Renal pelvis (tissue), 12 donors: ENCODE measurements around the gene BCORL1. TPM values are rescaled to one million over a fixed set of nuclear protein-coding genes. Genes with fewer than 3 reads are reported as not detected.

Experiments used
- DNase-seq: peaks from one replicate; pipeline ENCODE4 v3.0.0-alpha.2; 2013
- long read RNA-seq, 16 experiments: transcript quantifications; one replicate each; lab custom pipeline, GENCODE V29; 2026
- polyA plus RNA-seq, 3 donors: library from polyadenylated mRNA; unstranded; fragments of 120-200 nt; gene quantifications; one replicate each; pipeline ENCODE4 v1.2.1, GENCODE V29; 2013; ENCODE audit not compliant: insufficient read length in 3 of 3

The BCORL1 gene, protein sequence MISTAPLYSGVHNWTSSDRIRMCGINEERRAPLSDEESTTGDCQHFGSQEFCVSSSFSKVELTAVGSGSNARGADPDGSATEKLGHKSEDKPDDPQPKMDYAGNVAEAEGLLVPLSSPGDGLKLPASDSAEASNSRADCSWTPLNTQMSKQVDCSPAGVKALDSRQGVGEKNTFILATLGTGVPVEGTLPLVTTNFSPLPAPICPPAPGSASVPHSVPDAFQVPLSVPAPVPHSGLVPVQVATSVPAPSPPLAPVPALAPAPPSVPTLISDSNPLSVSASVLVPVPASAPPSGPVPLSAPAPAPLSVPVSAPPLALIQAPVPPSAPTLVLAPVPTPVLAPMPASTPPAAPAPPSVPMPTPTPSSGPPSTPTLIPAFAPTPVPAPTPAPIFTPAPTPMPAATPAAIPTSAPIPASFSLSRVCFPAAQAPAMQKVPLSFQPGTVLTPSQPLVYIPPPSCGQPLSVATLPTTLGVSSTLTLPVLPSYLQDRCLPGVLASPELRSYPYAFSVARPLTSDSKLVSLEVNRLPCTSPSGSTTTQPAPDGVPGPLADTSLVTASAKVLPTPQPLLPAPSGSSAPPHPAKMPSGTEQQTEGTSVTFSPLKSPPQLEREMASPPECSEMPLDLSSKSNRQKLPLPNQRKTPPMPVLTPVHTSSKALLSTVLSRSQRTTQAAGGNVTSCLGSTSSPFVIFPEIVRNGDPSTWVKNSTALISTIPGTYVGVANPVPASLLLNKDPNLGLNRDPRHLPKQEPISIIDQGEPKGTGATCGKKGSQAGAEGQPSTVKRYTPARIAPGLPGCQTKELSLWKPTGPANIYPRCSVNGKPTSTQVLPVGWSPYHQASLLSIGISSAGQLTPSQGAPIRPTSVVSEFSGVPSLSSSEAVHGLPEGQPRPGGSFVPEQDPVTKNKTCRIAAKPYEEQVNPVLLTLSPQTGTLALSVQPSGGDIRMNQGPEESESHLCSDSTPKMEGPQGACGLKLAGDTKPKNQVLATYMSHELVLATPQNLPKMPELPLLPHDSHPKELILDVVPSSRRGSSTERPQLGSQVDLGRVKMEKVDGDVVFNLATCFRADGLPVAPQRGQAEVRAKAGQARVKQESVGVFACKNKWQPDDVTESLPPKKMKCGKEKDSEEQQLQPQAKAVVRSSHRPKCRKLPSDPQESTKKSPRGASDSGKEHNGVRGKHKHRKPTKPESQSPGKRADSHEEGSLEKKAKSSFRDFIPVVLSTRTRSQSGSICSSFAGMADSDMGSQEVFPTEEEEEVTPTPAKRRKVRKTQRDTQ (N-terminal part only)
- 10 to 100 TPM; 18.6 to 21.0 (median 18.6) TPM for polyA plus RNA-seq
- long read RNA-seq, donor 1, full-length matches to known transcripts = 1 of 1 reads
- long read RNA-seq, donor 1, partial matches to known transcripts = 0 of 1 reads
- long read RNA-seq, donor 1, other reads (novel, unspliced or antisense) = 0 of 1 reads
- long read RNA-seq, donor 2 = 0 reads
- long read RNA-seq, donor 3, full-length matches to known transcripts = 2 of 2 reads
- long read RNA-seq, donor 3, partial matches to known transcripts = 0 of 2 reads
- long read RNA-seq, donor 3, other reads (novel, unspliced or antisense) = 0 of 2 reads
- long read RNA-seq, donor 4 = 0 reads
- long read RNA-seq, donor 5 = 0 reads
- long read RNA-seq, donor 6, partial matches to known transcripts = 103 of 103 reads
- long read RNA-seq, donor 6, other reads (novel, unspliced or antisense) = 0 of 103 reads
- long read RNA-seq, donor 7, partial matches to known transcripts = 0 of 1 reads
- long read RNA-seq, donor 7, other reads (novel, unspliced or antisense) = 0 of 1 reads
- long read RNA-seq, donor 8, partial matches to known transcripts = 5 of 5 reads
- long read RNA-seq, donor 8, other reads (novel, unspliced or antisense) = 0 of 5 reads
- long read RNA-seq, donor 9 = 0 reads
- long read RNA-seq, donor 10 = 0 reads
- long read RNA-seq, donor 11 = 0 reads
- long read RNA-seq, donor 12 = 0 reads
- long read RNA-seq, donor 13, partial matches to known transcripts = 0 of 1 reads
- long read RNA-seq, donor 13, other reads (novel, unspliced or antisense) = 0 of 1 reads
- long read RNA-seq, donor 14 = 0 reads
- long read RNA-seq, donor 15, full-length matches to known transcripts = 1 of 1 reads
- long read RNA-seq, donor 15, partial matches to known transcripts = 0 of 1 reads
- long read RNA-seq, donor 15, other reads (novel, unspliced or antisense) = 0 of 1 reads
- long read RNA-seq, donor 16, full-length matches to known transcripts = 1 of 1 reads
- long read RNA-seq, donor 16, partial matches to known transcripts = 0 of 1 reads
- long read RNA-seq, donor 16, other reads (novel, unspliced or antisense) = 0 of 1 reads

DNA sequence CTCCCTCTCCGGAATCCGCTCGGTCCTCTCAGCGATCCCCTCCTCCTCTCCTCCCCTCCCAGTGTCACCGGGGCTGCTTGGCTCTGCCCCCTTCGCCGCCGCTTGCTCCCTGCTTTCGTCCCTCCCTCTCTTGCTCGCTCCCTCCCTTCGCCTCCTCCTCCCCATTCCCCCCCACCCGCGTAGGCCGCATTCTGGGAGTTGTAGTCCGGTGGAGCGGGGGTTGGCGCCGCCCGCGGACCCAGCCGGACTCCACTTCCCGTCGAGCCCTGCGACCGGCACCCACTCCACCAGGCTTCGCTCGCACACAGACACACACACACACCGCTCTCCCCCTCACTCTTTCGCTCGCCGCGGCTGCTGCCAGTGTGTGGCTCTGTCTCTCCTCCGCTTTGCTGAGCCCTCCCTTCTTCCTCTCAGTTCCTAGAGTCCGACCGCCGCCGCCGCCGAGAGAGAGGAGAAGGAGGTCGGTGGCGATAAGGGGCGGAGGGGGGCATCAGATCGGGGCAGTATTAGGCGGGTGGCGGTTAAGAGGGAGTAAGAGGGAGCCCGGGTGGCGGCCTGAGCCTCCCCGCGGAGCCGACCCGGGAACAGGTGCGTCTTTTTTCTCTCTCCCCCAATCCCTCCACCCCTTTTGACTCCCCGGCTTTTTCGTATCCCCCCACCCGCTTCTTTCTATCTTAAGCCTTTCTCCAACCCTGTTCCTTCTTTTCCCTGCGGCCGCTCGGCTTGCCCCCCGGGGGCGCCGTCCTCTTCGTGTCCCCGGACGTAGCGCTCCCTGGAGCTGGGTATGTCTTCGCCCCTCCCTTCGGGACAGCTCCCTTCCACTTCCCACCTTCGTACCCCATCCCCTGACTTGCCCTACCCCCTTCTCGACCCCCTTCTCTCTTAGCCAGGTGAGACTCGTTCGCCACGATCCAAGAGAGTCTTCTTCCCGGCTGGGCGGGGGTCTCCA lies at the start of gene BCORL1:
Gene BCORL1, plus strand, starts transcription at position 336 of the 952 bp plus-strand sequence. CDS start 22,597 bp downstream, outside the sequence.
- DNase-seq = peak; percentile 90

DNA sequence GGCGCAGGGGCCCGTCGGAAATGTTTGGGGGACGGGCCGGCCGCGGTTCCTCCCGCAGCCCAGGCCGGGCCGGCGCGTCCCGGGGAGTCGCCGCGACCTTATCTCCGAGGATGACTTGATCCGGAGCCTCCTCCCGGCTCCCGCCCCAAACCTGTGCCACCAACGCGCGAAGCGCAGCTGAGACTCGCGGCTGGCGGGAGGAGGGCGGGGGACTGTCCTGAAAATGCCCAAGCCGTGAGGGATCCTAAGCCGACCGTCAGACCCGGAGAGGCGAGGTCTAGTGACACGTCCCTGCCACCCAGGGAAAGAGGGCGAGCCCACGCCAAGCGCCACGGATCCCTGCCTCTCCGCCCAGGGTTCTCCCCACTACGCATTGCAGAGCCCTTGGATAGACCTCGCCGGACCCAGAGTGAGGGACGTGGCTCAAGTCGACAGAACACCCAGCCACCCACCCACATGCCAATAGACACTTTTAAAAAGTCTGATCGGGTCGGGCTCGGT lies 49.6 kb upstream of the BCORL1 start:
- no peak for DNase-seq

DNA sequence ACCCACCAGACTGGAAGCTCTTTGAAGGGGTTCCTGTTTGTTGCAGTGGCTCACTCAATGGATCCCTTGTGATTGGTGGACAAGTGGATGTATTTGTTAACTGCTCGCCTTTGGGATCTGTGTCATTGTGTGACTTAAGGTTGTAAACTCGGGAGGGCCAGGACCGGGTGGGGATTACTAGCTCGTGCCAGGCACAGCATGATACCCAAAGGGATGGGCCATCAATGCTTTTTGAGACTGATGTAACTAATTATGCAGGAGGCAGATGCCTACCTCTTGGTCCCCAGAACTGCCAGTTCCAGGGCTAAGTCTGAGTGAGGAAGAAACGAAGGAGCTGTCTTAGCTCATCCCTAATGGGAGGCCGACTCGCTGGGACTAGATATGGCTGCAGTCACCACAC lies 48.7 kb upstream of the BCORL1 start:
- DNase-seq = no peak

DNA sequence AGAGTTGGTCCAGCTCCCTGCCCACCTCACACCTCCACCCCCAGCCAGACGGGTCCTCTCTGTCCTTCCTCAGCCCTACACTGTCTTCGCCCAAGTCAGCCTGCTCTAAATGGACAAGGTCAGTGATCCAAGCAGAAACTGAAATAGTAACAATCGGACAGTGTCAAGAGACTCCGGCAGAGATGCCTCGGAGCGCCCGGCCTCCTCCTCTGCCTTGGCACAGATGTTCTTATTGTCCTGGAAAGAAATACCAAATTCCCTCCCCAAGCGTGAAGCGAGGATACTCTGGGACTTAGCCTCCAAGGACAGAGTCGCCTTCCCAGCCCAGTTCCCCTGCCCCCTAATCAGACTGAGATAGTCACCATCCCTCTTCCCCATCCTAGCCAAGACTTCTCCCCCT lies 48.0 kb upstream of the BCORL1 start:
- no peak for DNase-seq

DNA sequence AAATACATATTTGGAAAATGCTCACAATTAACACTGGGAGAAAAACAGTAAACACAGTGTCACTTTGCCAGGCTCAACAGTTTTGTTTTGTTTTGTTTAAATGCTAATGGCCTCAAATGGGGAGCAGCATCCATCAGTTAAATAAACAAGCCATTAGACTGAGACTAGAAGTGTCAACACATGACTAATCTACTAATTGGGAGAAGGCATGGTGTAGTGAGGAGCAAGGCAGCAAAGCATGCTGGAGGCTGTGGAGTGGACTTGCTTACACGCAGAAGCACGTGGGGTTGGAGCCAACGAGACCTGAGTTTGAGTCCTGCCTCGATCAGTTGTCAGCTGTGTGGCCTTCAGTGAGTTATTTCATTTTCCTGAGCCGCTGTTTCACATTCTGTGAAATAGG lies 47.5 kb upstream of the BCORL1 start:
- no peak for DNase-seq

DNA sequence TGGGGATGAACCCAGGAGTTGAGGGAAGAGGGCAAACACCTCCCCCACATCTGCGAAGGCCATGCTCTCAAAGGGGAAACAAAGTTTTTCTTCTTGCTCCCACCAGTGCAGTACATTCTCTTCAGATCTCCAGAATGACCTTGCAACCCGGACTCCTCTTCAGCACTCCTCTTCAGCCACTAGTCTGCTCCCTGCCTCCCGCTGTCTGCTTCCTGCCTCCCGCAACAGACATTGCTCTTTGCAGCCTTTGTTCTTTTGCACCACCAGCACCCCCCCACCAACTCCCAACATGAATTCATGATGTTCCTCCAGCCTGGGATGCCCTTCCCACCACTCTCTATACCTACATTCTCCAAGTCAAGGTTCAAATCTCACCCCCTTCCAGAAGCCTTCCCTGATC lies 44.4 kb upstream of the BCORL1 start:
- DNase-seq = no peak

DNA sequence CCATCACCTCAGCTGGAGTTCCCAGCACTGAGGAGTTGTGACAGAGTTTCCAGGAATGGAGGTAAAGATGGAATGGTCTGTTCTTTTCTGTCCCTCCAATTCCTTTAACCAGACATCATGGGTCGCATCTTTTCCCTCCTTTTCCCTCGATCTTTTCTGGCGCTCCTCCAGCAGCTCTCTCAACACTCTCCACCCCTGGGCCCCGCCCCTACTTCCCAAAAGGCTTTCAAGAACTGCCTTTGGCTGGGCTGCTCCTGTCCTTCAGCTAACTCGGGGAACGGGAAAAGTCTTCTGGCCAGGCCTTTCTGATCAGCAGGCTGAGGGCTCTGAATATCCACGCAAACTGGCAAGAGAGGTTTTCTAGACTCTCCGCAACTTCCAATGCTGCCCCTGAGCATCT lies 42.4 kb upstream of the BCORL1 start:
- DNase-seq = no peak

DNA sequence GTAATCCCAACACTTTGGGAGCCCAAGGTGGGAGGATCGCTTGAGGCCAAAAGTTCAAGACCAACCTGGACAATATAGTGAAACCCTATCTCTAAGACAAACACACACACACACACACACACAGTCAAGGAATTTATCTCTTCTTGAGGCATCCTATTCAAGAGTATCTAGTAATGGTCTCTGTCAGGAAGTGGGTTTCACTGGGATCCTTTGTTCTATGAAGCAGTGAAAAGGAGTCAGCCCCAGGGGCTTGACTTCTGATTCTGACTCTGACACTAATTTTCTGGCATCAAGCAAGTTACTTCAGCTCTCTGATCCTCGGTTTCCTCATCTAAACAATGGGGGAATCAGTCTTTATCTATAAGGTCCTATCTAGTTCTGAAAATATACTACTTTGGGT lies 41.7 kb upstream of the BCORL1 start:
- DNase-seq = no peak

DNA sequence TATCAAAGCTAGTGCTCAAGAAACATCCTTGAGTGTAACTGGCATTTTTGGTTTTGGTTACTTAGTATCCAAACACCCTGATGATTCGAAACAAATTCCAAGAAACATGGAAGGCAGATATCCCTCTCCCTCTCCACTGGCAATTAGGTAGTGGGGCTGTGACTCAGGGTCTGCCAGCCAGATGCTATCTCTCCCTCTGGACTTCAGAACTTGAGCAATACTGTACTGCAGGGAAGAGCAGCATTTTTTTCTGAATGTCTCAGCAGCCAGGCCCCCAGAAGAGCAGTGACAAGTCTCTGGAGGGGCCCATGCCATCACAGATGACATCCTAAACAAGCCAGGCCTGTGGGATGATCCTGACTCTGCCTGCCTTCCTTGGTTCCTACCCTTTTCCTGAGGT lies 37.3 kb upstream of the BCORL1 start:
- no peak for DNase-seq

DNA sequence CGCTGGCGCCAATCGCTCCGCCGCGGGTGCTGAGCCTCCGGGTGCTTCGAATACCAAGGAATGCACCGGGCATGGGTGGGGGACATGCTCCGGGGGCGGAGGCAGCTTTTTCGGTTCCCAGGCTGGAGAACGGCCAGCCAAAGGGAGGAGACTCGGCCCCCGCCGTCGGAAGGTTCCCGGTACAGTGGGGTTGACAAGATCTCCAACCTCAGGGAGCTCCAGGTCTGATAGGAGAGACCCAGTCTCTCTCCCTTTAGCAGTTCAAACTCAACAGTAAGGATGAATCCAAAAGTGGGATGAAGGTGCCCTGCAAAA lies 29.1 kb upstream of the BCORL1 start:
- no peak for DNase-seq

DNA sequence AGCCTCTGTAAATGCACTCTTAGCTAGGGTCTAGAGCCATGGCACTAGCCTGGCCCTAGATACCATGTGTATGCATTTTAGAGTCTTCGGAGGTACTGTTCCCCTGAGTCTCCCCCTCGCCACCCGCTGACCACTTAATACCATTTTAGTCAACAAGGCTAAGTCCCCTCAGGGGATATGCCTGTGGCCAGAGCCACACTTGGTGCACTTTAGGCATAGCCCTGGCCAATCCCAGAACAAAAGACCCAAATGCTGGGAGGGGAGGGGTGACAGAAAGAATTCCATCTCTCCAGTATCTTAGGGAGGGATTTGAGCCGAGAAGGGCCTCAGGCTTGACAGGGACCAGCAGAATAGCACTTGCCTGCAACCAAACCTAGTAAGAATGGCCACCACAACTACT lies 28.6 kb upstream of the BCORL1 start:
- no peak for DNase-seq

DNA sequence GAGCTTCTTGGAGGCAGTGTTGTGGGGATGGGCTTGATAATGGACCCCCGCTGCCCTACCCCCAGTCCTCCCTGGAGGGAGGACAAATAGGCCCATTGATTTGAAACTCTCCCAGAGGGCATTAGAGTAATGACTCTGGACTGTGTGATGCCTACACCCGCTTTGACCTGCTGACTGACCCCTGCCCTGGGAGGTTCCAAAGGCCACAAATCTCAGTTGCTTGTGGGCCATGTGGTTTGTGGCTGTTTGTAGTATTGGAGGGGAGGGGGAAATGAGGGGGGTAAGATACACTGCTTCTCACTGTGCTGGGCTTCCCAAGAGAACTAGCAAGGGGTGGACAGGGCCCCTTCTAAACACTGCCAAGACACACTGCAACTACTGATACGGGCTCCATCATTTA lies 27.6 kb upstream of the BCORL1 start:
- DNase-seq = no peak

DNA sequence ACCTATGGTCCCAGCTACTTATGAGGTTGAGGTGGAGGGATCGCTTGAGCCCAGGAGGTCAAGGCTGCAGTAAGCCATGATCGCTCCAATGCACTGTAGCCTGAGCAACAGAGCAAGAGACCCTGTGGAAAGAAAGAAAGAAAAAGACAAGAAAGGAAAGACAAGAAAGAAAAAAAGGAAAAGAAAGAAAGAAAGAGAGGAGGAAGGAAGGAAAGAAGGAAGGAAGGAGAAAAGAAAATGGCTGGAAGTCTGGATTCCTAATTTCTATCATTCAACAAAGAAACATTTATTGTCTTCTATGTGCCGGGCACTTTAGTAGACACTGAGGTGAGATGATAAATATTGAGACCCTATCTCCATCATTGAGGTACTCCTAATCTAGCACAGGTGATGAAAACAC lies 26.8 kb upstream of the BCORL1 start:
- DNase-seq = no peak

DNA sequence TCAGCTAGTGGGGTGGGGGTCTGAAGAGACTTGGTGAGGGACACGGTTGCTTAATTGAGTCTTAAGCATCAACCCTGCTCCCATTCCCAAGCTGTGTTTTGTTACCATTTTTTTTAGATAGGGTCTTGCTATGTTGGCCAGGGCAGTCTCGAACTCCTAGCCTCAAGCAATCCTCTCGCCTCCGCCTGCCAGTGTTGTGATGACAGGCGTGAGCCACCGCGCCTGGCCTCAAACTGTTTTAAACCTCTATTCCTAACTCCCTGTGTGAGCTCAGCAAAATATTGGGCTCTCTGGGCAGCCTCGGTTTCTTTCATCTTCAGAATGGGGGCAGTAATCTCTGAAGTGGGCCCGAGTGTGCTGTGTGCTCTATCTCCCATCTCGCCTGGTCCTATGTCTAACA lies 26.3 kb upstream of the BCORL1 start:
- DNase-seq = no peak

DNA sequence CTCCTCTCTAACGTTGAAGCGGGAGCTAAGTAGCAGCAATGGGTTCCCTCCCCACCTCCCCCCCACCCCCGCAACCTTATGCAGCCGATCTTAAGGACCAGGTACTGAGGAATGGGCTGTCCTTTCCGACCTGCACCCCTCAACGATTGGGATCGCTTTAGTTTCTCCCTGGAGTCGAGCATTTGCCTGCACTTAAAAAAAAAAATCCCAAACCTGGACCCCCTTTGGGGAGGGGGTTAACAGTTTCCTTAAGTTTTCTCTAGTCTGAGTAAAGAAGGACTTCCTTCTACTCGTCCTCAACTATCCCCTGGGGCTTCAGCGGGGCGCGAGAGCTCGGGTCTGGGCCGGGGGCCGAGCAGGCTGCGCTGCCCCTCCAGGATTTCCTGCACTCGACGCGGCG lies 25.7 kb upstream of the BCORL1 start:
- DNase-seq = no peak

DNA sequence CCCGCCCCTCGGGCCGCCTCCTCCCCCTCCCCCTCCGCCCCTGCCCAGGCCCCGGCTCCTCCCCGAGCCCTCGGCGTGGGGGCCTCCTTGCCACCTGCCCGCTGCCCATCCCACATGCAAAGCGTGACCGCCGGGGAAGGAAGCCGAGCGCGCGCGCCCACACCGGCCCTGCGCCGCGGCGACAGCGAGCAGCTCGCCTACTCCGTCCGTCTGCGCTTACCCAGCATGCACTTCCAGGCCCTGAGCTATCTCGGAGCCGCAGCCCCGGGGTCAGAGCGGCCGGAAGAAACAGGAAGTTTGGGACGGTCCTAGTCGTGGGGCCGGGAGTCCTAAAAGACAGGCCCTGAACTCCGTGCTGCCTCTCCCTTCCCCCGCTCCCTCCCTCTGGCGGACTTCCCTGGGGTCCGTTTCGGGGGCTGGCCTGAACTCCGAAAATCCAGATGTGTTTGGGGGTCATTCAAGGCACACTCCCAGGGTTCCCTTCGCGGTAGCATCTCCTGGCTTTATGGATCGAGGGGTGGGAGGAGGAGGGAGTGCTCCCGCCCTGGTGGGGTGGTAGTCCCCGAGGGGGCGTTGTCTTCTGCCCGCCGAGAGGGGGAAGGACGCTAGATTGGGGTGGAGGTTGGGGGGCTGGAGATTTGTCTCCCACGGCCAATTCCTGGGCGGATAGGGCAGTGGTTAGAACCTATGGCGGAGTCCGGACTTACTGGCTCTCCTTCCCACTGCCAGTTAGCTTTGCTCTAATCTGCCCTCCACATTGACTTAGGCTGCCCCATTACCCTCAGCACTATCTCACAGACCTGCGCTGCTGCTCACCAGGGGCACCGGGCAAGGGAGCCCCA lies 25.0 kb upstream of the BCORL1 start:
- DNase-seq = peak; percentile 65

DNA sequence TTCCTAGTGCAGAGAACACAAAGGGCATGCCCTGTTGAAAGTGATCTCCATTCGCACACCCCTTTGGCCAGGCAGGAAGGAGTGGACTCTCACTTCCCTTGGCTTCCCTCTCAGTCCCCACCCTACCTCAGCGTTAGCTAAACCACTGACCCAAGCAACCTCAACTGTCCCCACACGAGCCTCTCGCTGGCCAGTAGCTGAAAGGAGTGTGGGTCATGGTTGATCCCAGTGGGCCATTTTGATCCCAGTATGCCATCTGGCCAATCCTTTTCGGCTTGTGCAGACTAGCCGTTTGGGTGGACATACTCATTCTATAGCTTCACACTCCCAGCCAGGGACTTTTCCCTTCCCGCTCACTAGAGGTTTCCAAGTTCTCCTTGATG lies 24.4 kb upstream of the BCORL1 start:
- DNase-seq = no peak
